Psoas muscle (tissue), 8 donors: ENCODE data around the gene FXYD3. TPM values are rescaled to one million over a fixed set of nuclear protein-coding genes. Genes with fewer than 3 reads are reported as not detected.

Experiments
- ATAC-seq, 4 donors: fragments of 200-7000 bp; cut with Tn5 transposase; one replicate each; pipeline ENCODE4 v1.9.1; 2020; ENCODE audit warnings: moderate library complexity in 3 of 4, mild to moderate bottlenecking in 2 of 4
- DNase-seq, 2 donors: peaks; one replicate each; pipeline ENCODE4 v3.0.0-alpha.2; 2020
- H3K27ac ChIP-seq: fragments of 200-600 bp; one replicate; pipeline ENCODE4 v1.8.0; 2022
- H3K27me3 ChIP-seq, 3 donors: fragments of 200-600 bp in 1 of 3; one replicate each; pipeline versions ENCODE4 v1.6.1 to v1.8.0; 2013 to 2022; ENCODE audit warnings: low read length in 2 of 3, mild to moderate bottlenecking in 2 of 3, moderate library complexity in 1 of 3; ENCODE audit not compliant: insufficient read depth in 3 of 3
- H3K36me3 ChIP-seq, 2 donors: fragments of 200-600 bp in 1 of 2; one replicate each; pipeline versions ENCODE4 v1.6.1 to v1.8.0; 2013 to 2022; ENCODE audit warnings: low read depth in 1 of 2, mild to moderate bottlenecking in 1 of 2, moderate library complexity in 1 of 2; ENCODE audit not compliant: insufficient read depth in 1 of 2
- H3K4me1 ChIP-seq: fragments of 200-600 bp; one replicate; pipeline ENCODE4 v1.8.0; 2022
- H3K4me3 ChIP-seq: fragments of 200-600 bp; one replicate; pipeline ENCODE4 v1.8.0; 2022; ENCODE audit warnings: mild to moderate bottlenecking
- H3K9me3 ChIP-seq: fragments of 200-600 bp; one replicate; pipeline ENCODE4 v1.8.0; 2022
- CTCF ChIP-seq: fragments of 200-600 bp; IDR thresholded peaks from one replicate; pipeline ENCODE4 v1.8.0; 2022; ENCODE audit warnings: antibody characterized with exemption
- WGBS, 3 donors: extraction: QIAGEN DNeasy Blood & Tissue Kit; methylation state at CpG; one replicate each; pipeline versions ENCODE4 v1.1.6 to v1.1.7; 2013; 5-methylcytosine and 5-hydroxymethylcytosine counted together
- intact Hi-C, 2 donors: fragments of 100-400 bp; cut with DNase I; formaldehyde crosslinking; loops; one replicate each; pipeline versions ENCODE4 v1.11.0 to v1.14.2; 2022
- polyA plus RNA-seq, 3 donors: library from polyadenylated mRNA; stranded (reverse); fragments of 200-250 nt; gene quantifications; one replicate each; pipeline ENCODE4 v1.2.3, GENCODE V29; 2013
- total RNA-seq, 4 donors: library from RNA; stranded (reverse); fragmentation: NEBNext Ultra II Directional in 2 of 4; extraction: Animal tissue kit (Norgen Biotek cat#: 25700) in 2 of 4; gene quantifications; one replicate each; pipeline versions ENCODE4 v1.2.1 to v1.2.4, GENCODE V29; 2021 to 2023
- donor health status: healthy with polysubstance abuse.
- donor health status: DM: no; HTN: no; CAD: no; lungs with moderate emphysema.
- donor health status: Bipolar disorder and iron deficiency.
- donor health status: healthy.
- donor health status: DM: yes; HTN: yes; CAD: no.
- donor health status: DM: no; HTN: no; CAD: no.
- donor health status: DM: no; HTN: no; CAD: no.
- donor health status: DM: yes; HTN: yes; CAD: no.

Gene FXYD3
- total and polyA plus RNA-seq, 7 donors, result 0.10 to 0.38 (median 0.13) TPM; not detected in 4

- no peak for TF ChIP-seq CTCF
- H3K36me3 ChIP-seq, result no peaks in the 10 kb centered on the region
- WGBS, 3 donors, result 36 to 55% (median 49%) methylated on average over 3 of the region's 3 CpGs
- peaks cover under 1% of the 10 kb centered on the region for H3K9me3 ChIP-seq
- no peaks in the 10 kb centered on the region for H3K4me1 ChIP-seq
- no peak overlapping the region for H3K27ac ChIP-seq
- H3K27me3 ChIP-seq, result no peaks in the 10 kb centered on the region
- intact Hi-C loops, result no loop called here
- DNase-seq (no peak), ATAC-seq (no peak)
- no peak overlapping the region for H3K4me3 ChIP-seq
These were observed 56.1 kb downstream of the FXYD3 start for GRCh38 chr19:35171730-35172129.

Other genes with a start within 250 kb of the FXYD3 start
- 1 to 10 TPM in 3 of 4 donors, under 1 TPM in 1; 0.86 to 2.1 (median 1.6) TPM for gene ZNF30, start 188.9 kb upstream of the FXYD3 start, total RNA-seq
- 1 to 10 TPM in 2 of 3 donors, under 1 TPM in 1; 0.91 to 6.6 (median 1.9) TPM for gene ZNF30, start 188.9 kb upstream of the FXYD3 start, polyA plus RNA-seq
- 1 to 10 TPM; 1.5 to 4.2 (median 2.0) TPM for gene ZNF792, start 151.6 kb upstream of the FXYD3 start, total RNA-seq
- gene ZNF792, start 151.6 kb upstream of the FXYD3 start, polyA plus RNA-seq, result 1 to 10 TPM in 1 of 3 donors, under 1 TPM in 2; 0.83 to 1.3 (median 0.93) TPM
- 10 to 100 TPM; 36.3 to 55.0 (median 38.3) TPM for gene GRAMD1A, start 115.5 kb upstream of the FXYD3 start, total RNA-seq
- 10 to 100 TPM; 15.6 to 33.4 (median 17.4) TPM for gene GRAMD1A, start 115.5 kb upstream of the FXYD3 start, polyA plus RNA-seq
- gene SCN1B, start 85.4 kb upstream of the FXYD3 start, total RNA-seq, result 100 to 1,000 TPM in 3 of 4 donors, 10 to 100 TPM in 1; 95.9 to 345 (median 218) TPM
- 100 to 1,000 TPM in 2 of 3 donors, 10 to 100 TPM in 1; 55.6 to 282 (median 248) TPM for gene SCN1B, start 85.4 kb upstream of the FXYD3 start, polyA plus RNA-seq
- 10 to 100 TPM in 2 of 4 donors, 1 to 10 TPM in 2; 2.5 to 17.7 (median 8.1) TPM for gene HPN, start 74.1 kb upstream of the FXYD3 start, total RNA-seq
- 10 to 100 TPM in 1 of 3 donors, 1 to 10 TPM in 2; 1.6 to 12.6 (median 5.2) TPM for gene HPN, start 74.1 kb upstream of the FXYD3 start, polyA plus RNA-seq
- gene LGI4, start 19.2 kb downstream of the FXYD3 start, total RNA-seq, result 10 to 100 TPM in 3 of 4 donors, 1 to 10 TPM in 1; 3.3 to 22.1 (median 17.3) TPM
- 10 to 100 TPM in 1 of 3 donors, 1 to 10 TPM in 2; 3.2 to 17.1 (median 9.5) TPM for gene LGI4, start 19.2 kb downstream of the FXYD3 start, polyA plus RNA-seq
- 100 to 1,000 TPM; 409 to 860 (median 548) TPM for gene FXYD1, start 23.0 kb downstream of the FXYD3 start, total RNA-seq
- 100 to 1,000 TPM; 210 to 581 (median 299) TPM for gene FXYD1, start 23.0 kb downstream of the FXYD3 start, polyA plus RNA-seq
- gene FXYD7, start 27.4 kb downstream of the FXYD3 start, total RNA-seq, result under 1 TPM in 3 of 4 donors, not detected in 1; 0.56 to 0.65 (median 0.58) TPM
- under 1 TPM in 1 of 3 donors, not detected in 2; 0.13 TPM for gene FXYD7, start 27.4 kb downstream of the FXYD3 start, polyA plus RNA-seq
- gene FXYD5, start 38.9 kb downstream of the FXYD3 start, total RNA-seq, result 10 to 100 TPM in 3 of 4 donors, 1 to 10 TPM in 1; 9.5 to 14.8 (median 11.7) TPM
- 10 to 100 TPM in 2 of 3 donors, 1 to 10 TPM in 1; 6.4 to 19.1 (median 11.5) TPM for gene FXYD5, start 38.9 kb downstream of the FXYD3 start, polyA plus RNA-seq
- gene FAM187B, start 112.9 kb downstream of the FXYD3 start, total RNA-seq, result not detected
- gene FAM187B, start 112.9 kb downstream of the FXYD3 start, polyA plus RNA-seq, result under 1 TPM in 1 of 3 donors, not detected in 2; 0.03 TPM
- 1 to 10 TPM; 1.8 to 5.2 (median 2.7) TPM for gene LSR, start 133.2 kb downstream of the FXYD3 start, total RNA-seq
- 1 to 10 TPM; 1.7 to 4.4 (median 2.4) TPM for gene LSR, start 133.2 kb downstream of the FXYD3 start, polyA plus RNA-seq
- gene USF2, start 153.1 kb downstream of the FXYD3 start, total RNA-seq, result 100 to 1,000 TPM; 141 to 196 (median 188) TPM
- gene USF2, start 153.1 kb downstream of the FXYD3 start, polyA plus RNA-seq, result 100 to 1,000 TPM in 2 of 3 donors, 10 to 100 TPM in 1; 94.4 to 179 (median 142) TPM
- gene HAMP, start 166.7 kb downstream of the FXYD3 start, total RNA-seq, result under 1 TPM in 2 of 4 donors, not detected in 2; 0.22 to 0.42 TPM
- not detected for gene HAMP, start 166.7 kb downstream of the FXYD3 start, polyA plus RNA-seq
- under 1 TPM in 1 of 4 donors, not detected in 3; 0.11 TPM for gene MAG, start 176.3 kb downstream of the FXYD3 start, total RNA-seq
- under 1 TPM in 2 of 3 donors, not detected in 1; 0.05 to 0.30 TPM for gene MAG, start 176.3 kb downstream of the FXYD3 start, polyA plus RNA-seq
- 1 to 10 TPM in 2 of 4 donors, under 1 TPM in 2; 0.15 to 3.2 (median 1.2) TPM for gene CD22, start 213.4 kb downstream of the FXYD3 start, total RNA-seq
- under 1 TPM; 0.11 to 0.32 (median 0.14) TPM for gene CD22, start 213.4 kb downstream of the FXYD3 start, polyA plus RNA-seq
- not detected for gene FFAR1, start 232.1 kb downstream of the FXYD3 start, total RNA-seq
- gene FFAR1, start 232.1 kb downstream of the FXYD3 start, polyA plus RNA-seq, result not detected
- gene FFAR3, start 242.6 kb downstream of the FXYD3 start, total RNA-seq, result under 1 TPM in 2 of 4 donors, not detected in 2; 0.17 to 0.22 TPM
- gene FFAR3, start 242.6 kb downstream of the FXYD3 start, polyA plus RNA-seq, result under 1 TPM in 1 of 3 donors, not detected in 2; 0.04 TPM